ENCODE data around the gene S1PR3. TPM values are rescaled to one million over a fixed set of nuclear protein-coding genes. Genes with fewer than 3 reads are reported as not detected.

The S1PR3 gene
- total RNA-seq, 1 experiment from 2014 or later: 25.8 TPM

GRCh38 chr9:88954066-88954465, 37.2 kb upstream of the S1PR3 start:
- H3K27ac ChIP-seq: peak overlapping the region; percentile 32

GRCh38 chr9:88957526-88957925, 33.7 kb upstream of the S1PR3 start:
- no peak overlapping the region for H3K4me3 ChIP-seq
- H3K27me3 ChIP-seq (replicated peaks): no peaks in the 10 kb centered on the region
- DNase-seq (ENCODE audit: low read depth in 1 of 2, low spot score in 2 of 2): peak; percentile 37 to 62
- H3K4me1 ChIP-seq (replicated peaks): peaks cover 33% of the 10 kb centered on the region
- H3K27ac ChIP-seq: no peak overlapping the region
- no peaks in the 10 kb centered on the region for H3K9me3 ChIP-seq (replicated peaks)
- no peaks in the 10 kb centered on the region for H3K36me3 ChIP-seq

More at GRCh38 chr9:88954066-88954465, 37.2 kb upstream of the S1PR3 start:
- no peak for DNase-seq (ENCODE audit: low read depth in 1 of 2, low spot score in 2 of 2)
- Histone ChIP-seq H3K27me3 (replicated peaks) (no peaks in the 10 kb centered on the region), H3K36me3 (no peaks in the 10 kb centered on the region), H3K4me3 (no peak overlapping the region), H3K9me3 (replicated peaks) (no peaks in the 10 kb centered on the region), H3K4me1 (replicated peaks) (peaks cover 54% of the 10 kb centered on the region)

GRCh38 chr9:88959727-88960469, 31.4 kb upstream of the S1PR3 start:
- no peak for DNase-seq (ENCODE audit: low read depth in 1 of 2, low spot score in 2 of 2)
- no peaks in the 10 kb centered on the region for H3K9me3 ChIP-seq (replicated peaks)
- no peaks in the 10 kb centered on the region for H3K27me3 ChIP-seq (replicated peaks)
- H3K4me3 ChIP-seq: no peak overlapping the region
- no peaks in the 10 kb centered on the region for H3K36me3 ChIP-seq
- H3K4me1 ChIP-seq (replicated peaks): peaks cover 17% of the 10 kb centered on the region
- no peak overlapping the region for H3K27ac ChIP-seq

- Histone ChIP-seq H3K27me3 (replicated peaks) (no peaks in the 10 kb centered on the region), H3K4me1 (replicated peaks) (peaks cover 17% of the 10 kb centered on the region)
Observed at GRCh38 chr9:88960632-88961031, 30.6 kb upstream of the S1PR3 start.

GRCh38 chr9:88965473-88965872, 25.8 kb upstream of the S1PR3 start:
- DNase-seq (ENCODE audit: low read depth in 1 of 2, low spot score in 2 of 2): no peak
- H3K4me1 ChIP-seq (replicated peaks): no peaks in the 10 kb centered on the region
- no peaks in the 10 kb centered on the region for H3K9me3 ChIP-seq (replicated peaks)
- no peak overlapping the region for H3K4me3 ChIP-seq
- H3K27me3 ChIP-seq (replicated peaks): no peaks in the 10 kb centered on the region
- H3K27ac ChIP-seq: no peak overlapping the region
- no peaks in the 10 kb centered on the region for H3K36me3 ChIP-seq

More at GRCh38 chr9:88960632-88961031, 30.6 kb upstream of the S1PR3 start:
- Histone ChIP-seq H3K27ac (no peak overlapping the region), H3K9me3 (replicated peaks) (no peaks in the 10 kb centered on the region), H3K4me3 (no peak overlapping the region), H3K36me3 (no peaks in the 10 kb centered on the region)
- no peak for DNase-seq (ENCODE audit: low read depth in 1 of 2, low spot score in 2 of 2)

GRCh38 chr9:88966894-88967676, 24.2 kb upstream of the S1PR3 start:
- Histone ChIP-seq H3K27ac (no peak overlapping the region), H3K4me3 (no peak overlapping the region), H3K27me3 (replicated peaks) (no peaks in the 10 kb centered on the region), H3K4me1 (replicated peaks) (no peaks in the 10 kb centered on the region), H3K9me3 (replicated peaks) (no peaks in the 10 kb centered on the region), H3K36me3 (no peaks in the 10 kb centered on the region)
- no peak for DNase-seq (ENCODE audit: low read depth in 1 of 2, low spot score in 2 of 2)

- Histone ChIP-seq H3K27ac (no peak overlapping the region), H3K4me3 (no peak overlapping the region), H3K27me3 (replicated peaks) (no peaks in the 10 kb centered on the region), H3K4me1 (replicated peaks) (no peaks in the 10 kb centered on the region), H3K9me3 (replicated peaks) (no peaks in the 10 kb centered on the region), H3K36me3 (no peaks in the 10 kb centered on the region)
- DNase-seq (ENCODE audit: low read depth in 1 of 2, low spot score in 2 of 2): no peak
Observed at GRCh38 chr9:88968799-88969198, 22.5 kb upstream of the S1PR3 start.

- H3K9me3 ChIP-seq (replicated peaks): no peaks in the 10 kb centered on the region
- no peaks in the 10 kb centered on the region for H3K36me3 ChIP-seq
- no peak for DNase-seq (ENCODE audit: low read depth in 1 of 2, low spot score in 2 of 2)
- no peaks in the 10 kb centered on the region for H3K27me3 ChIP-seq (replicated peaks)
- no peak overlapping the region for H3K4me3 ChIP-seq
- no peaks in the 10 kb centered on the region for H3K4me1 ChIP-seq (replicated peaks)
- H3K27ac ChIP-seq: no peak overlapping the region
Observed at GRCh38 chr9:88969646-88970373, 21.5 kb upstream of the S1PR3 start.

GRCh38 chr9:88971131-88971960, 19.9 kb upstream of the S1PR3 start:
- Histone ChIP-seq H3K9me3 (replicated peaks) (no peaks in the 10 kb centered on the region), H3K4me1 (replicated peaks) (no peaks in the 10 kb centered on the region), H3K27me3 (replicated peaks) (no peaks in the 10 kb centered on the region), H3K27ac (no peak overlapping the region), H3K36me3 (no peaks in the 10 kb centered on the region), H3K4me3 (no peak overlapping the region)
- no peak for DNase-seq (ENCODE audit: low read depth in 1 of 2, low spot score in 2 of 2)

GRCh38 chr9:88972401-88972800, 18.9 kb upstream of the S1PR3 start:
- Histone ChIP-seq H3K27ac (no peak overlapping the region), H3K9me3 (replicated peaks) (no peaks in the 10 kb centered on the region)

GRCh38 chr9:88973281-88974045, 17.8 kb upstream of the S1PR3 start:
- H3K4me3 ChIP-seq: no peak overlapping the region
- H3K27ac ChIP-seq: no peak overlapping the region
- no peaks in the 10 kb centered on the region for H3K27me3 ChIP-seq (replicated peaks)
- no peak for DNase-seq (ENCODE audit: low read depth in 1 of 2, low spot score in 2 of 2)
- no peaks in the 10 kb centered on the region for H3K4me1 ChIP-seq (replicated peaks)
- H3K36me3 ChIP-seq: no peaks in the 10 kb centered on the region
- H3K9me3 ChIP-seq (replicated peaks): no peaks in the 10 kb centered on the region

More at GRCh38 chr9:88972401-88972800, 18.9 kb upstream of the S1PR3 start:
- Histone ChIP-seq H3K27me3 (replicated peaks) (no peaks in the 10 kb centered on the region), H3K4me3 (no peak overlapping the region), H3K4me1 (replicated peaks) (no peaks in the 10 kb centered on the region), H3K36me3 (no peaks in the 10 kb centered on the region)
- no peak for DNase-seq (ENCODE audit: low read depth in 1 of 2, low spot score in 2 of 2)

- Histone ChIP-seq H3K9me3 (replicated peaks) (no peaks in the 10 kb centered on the region), H3K27ac (no peak overlapping the region), H3K36me3 (no peaks in the 10 kb centered on the region), H3K27me3 (replicated peaks) (no peaks in the 10 kb centered on the region), H3K4me1 (replicated peaks) (no peaks in the 10 kb centered on the region), H3K4me3 (no peak overlapping the region)
- no peak for DNase-seq (ENCODE audit: low read depth in 1 of 2, low spot score in 2 of 2)
Observed at GRCh38 chr9:88974641-88975040, 16.6 kb upstream of the S1PR3 start.

Data from SJSA1 (cell line).